HG03064 (cell line): ENCODE measurements around the gene NCF4.

Experiments used
- ATAC-seq: cut with Tn5 transposase; IDR thresholded peaks from one replicate; pipeline ENCODE4 v1.9.1; 2021; ENCODE audit warnings: low read depth; ENCODE audit not compliant: unreplicated experiment

Gene NCF4

GRCh38 chr22:36835903-36836302 is 24.9 kb upstream of the NCF4 start:
- no peak for ATAC-seq

- ATAC-seq = no peak
Measured at GRCh38 chr22:36838119-36839030, 22.4 kb upstream of the NCF4 start.

- no peak for ATAC-seq
Measured at GRCh38 chr22:36839356-36840073, 21.3 kb upstream of the NCF4 start.

- ATAC-seq = no peak
Measured at GRCh38 chr22:36840106-36840505, 20.7 kb upstream of the NCF4 start.

GRCh38 chr22:36846271-36846670 is 14.5 kb upstream of the NCF4 start:
- no peak for ATAC-seq

- no peak for ATAC-seq
Measured at GRCh38 chr22:36846949-36847348, 13.9 kb upstream of the NCF4 start.

- no peak for ATAC-seq
Measured at GRCh38 chr22:36850056-36850455, 10.8 kb upstream of the NCF4 start.

- ATAC-seq = no peak
Measured at GRCh38 chr22:36850682-36851081, 10.1 kb upstream of the NCF4 start.

GRCh38 chr22:36852056-36852973 is 8.5 kb upstream of the NCF4 start:
- ATAC-seq = no peak

GRCh38 chr22:36853407-36854099 is 7.3 kb upstream of the NCF4 start:
- no peak for ATAC-seq

GRCh38 chr22:36855478-36855877 is 5.3 kb upstream of the NCF4 start:
- ATAC-seq = no peak

GRCh38 chr22:36856121-36856791 is 4.5 kb upstream of the NCF4 start:
- no peak for ATAC-seq

- ATAC-seq = no peak
Measured at GRCh38 chr22:36856792-36857135, 4.0 kb upstream of the NCF4 start.

GRCh38 chr22:36858156-36858555 is 2.6 kb upstream of the NCF4 start:
- ATAC-seq = no peak

- ATAC-seq = no peak
Measured at GRCh38 chr22:36858966-36859365, 1.8 kb upstream of the NCF4 start.

GRCh38 chr22:36860017-36860416 is 789 bp upstream of the NCF4 start:
- ATAC-seq = no peak

GRCh38 chr22:36860438-36860820 is 377 bp upstream of the NCF4 start:
- no peak for ATAC-seq

- ATAC-seq = no peak
Measured at GRCh38 chr22:36862251-36863242, 1.7 kb downstream of the NCF4 start.

- no peak for ATAC-seq
Measured at GRCh38 chr22:36863281-36863680, 2.5 kb downstream of the NCF4 start.
